GM19324 (cell line): Measurements from ENCODE around the gene MYO16.

Experiments used
- ATAC-seq: cut with Tn5 transposase; IDR thresholded peaks from one replicate; pipeline ENCODE4 v1.9.1; 2021; ENCODE audit warnings: mild to moderate bottlenecking, moderate library complexity; ENCODE audit not compliant: unreplicated experiment, low FRiP score

MYO16 gene

GRCh38 chr13:108629181-108629752, at the start of gene MYO16:
MYO16 (plus strand) TSS chr13:108629611; CDS start chr13:108629845, 234 bp downstream.
- no peak for ATAC-seq

- no peak for ATAC-seq
Observed at GRCh38 chr13:108586826-108587225, 42.6 kb upstream of the MYO16 start.

- ATAC-seq = no peak
Observed at GRCh38 chr13:108588516-108588915, 40.9 kb upstream of the MYO16 start.

- no peak for ATAC-seq
Observed at GRCh38 chr13:108594153-108594552, 35.3 kb upstream of the MYO16 start.

- no peak for ATAC-seq
Observed at GRCh38 chr13:108595436-108596274, 33.8 kb upstream of the MYO16 start.

- ATAC-seq = no peak
Observed at GRCh38 chr13:108597943-108598342, 31.5 kb upstream of the MYO16 start.

- no peak for ATAC-seq
Observed at GRCh38 chr13:108606424-108606823, 23.0 kb upstream of the MYO16 start.

- no peak for ATAC-seq
Observed at GRCh38 chr13:108609353-108609752, 20.1 kb upstream of the MYO16 start.

- no peak for ATAC-seq
Observed at GRCh38 chr13:108610507-108610906, 18.9 kb upstream of the MYO16 start.

GRCh38 chr13:108615241-108615640, 14.2 kb upstream of the MYO16 start:
- no peak for ATAC-seq

GRCh38 chr13:108618233-108618632, 11.2 kb upstream of the MYO16 start:
- ATAC-seq = no peak

GRCh38 chr13:108621462-108621861, 7.9 kb upstream of the MYO16 start:
- no peak for ATAC-seq

GRCh38 chr13:108624108-108624507, 5.3 kb upstream of the MYO16 start:
- ATAC-seq = no peak

GRCh38 chr13:108624979-108625378, 4.4 kb upstream of the MYO16 start:
- no peak for ATAC-seq

- ATAC-seq = no peak
Observed at GRCh38 chr13:108629988-108630387, 577 bp downstream of the MYO16 start.

GRCh38 chr13:108632649-108633167, 3.3 kb downstream of the MYO16 start:
- no peak for ATAC-seq

- ATAC-seq = no peak
Observed at GRCh38 chr13:108638901-108639300, 9.5 kb downstream of the MYO16 start.

- no peak for ATAC-seq
Observed at GRCh38 chr13:108643646-108644353, 14.4 kb downstream of the MYO16 start.

- no peak for ATAC-seq
Observed at GRCh38 chr13:108645376-108645775, 16.0 kb downstream of the MYO16 start.

GRCh38 chr13:108650271-108650670, 20.9 kb downstream of the MYO16 start:
- ATAC-seq = no peak

GRCh38 chr13:108656742-108657141, 27.3 kb downstream of the MYO16 start:
- no peak for ATAC-seq
